Measurements from ENCODE around the gene GIMAP2. TPM values are rescaled to one million over a fixed set of nuclear protein-coding genes. Genes with fewer than 3 reads are reported as not detected.
"Not testable (repeated sequence)": the region's sequence is repeated elsewhere in the genome, so short reads cannot be mapped to it uniquely, and the experiment has no call there.

GIMAP2 gene
- total RNA-seq = 10 to 100 TPM; 38.8 to 44.1 TPM

DNA sequence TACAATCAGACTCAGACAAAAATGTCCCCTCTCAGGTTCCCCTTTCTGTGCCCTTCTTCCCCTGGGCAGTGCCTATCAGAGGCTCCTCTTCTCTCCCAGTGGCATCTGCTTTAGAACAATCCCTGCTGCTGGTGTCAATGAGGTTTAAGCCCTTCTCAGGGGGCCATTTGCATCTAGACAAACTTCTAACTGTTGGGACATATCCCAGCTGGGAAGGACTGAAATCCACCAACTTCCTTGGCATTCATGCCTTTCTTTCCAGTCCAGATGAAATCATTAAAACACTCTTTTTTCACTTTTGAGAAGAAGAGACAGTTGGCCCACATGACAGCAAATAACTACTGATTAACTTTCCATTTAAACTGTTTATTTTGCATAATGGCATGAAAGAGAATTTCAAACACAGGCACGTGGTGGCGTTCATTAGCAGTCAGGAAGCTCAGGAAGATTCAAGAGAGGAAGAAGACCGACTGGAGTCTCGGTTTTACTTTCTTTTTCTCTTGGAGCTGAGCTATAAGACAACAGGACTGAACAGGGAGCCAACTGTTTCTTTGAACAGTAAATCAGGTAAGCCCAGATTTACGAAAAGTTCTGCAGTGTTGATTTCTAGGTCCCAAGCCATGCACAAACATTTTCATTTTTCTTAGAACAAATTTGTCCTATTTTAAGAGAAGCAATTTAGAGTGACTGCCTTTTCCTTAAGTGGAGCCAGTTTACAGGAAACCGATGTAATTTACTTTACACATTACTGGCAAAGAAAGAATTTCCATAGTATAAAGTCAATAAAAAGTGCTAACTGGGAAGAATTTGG, at the start of gene GIMAP2:
Gene GIMAP2 (plus strand): TSS at position 488 of the 811 bp plus-strand sequence. CDS start 1,354 bp downstream, outside the sequence.
- Mint-ChIP-seq H3K36me3 (peaks cover 64% of the 10 kb centered on the region), H3K4me3 (peak within 1 kb of the TSS; percentile 98), H3K9me3 (peaks cover 39% of the 10 kb centered on the region), H3K27me3 (no peaks in the 10 kb centered on the region), H3K4me1 (ENCODE audit: low read depth) (peaks cover 77% of the 10 kb centered on the region), H3K27ac (peak within 1 kb of the TSS; percentile 99)
- DNase-seq = peak; percentile 40
- ChIA-PET CTCF (interaction anchor here (0.6 to 2.1 kb wide), 12 partner anchors 14 to 238 kb away, joined by 3 to 12 read pairs (median 3); partner anchors contain the start of genes GIMAP1 and GIMAP5), POLR2A (interaction anchor here (0.9 to 3.3 kb wide), 14 partner anchors 17 to 239 kb away, joined by 3 to 19 read pairs (median 4); partner anchors contain the start of genes GIMAP1, GIMAP4, GIMAP5 and GIMAP6)
- intact Hi-C loops (cut with micrococcal nuclease) = loop anchor here (1.0 to 2.0 kb wide), 5 partner anchors 17 to 237 kb away; partner anchors contain the start of genes GIMAP1 and GIMAP7

- Mint-ChIP-seq H3K27ac (no peak overlapping the region), H3K4me1 (ENCODE audit: low read depth) (peaks cover 35% of the 10 kb centered on the region), H3K36me3 (peaks cover 28% of the 10 kb centered on the region), H3K9me3 (peaks cover 34% of the 10 kb centered on the region), H3K4me3 (no peak overlapping the region), H3K27me3 (no peaks in the 10 kb centered on the region)
- DNase-seq = no peak
- ChIA-PET POLR2A (no interaction called here), CTCF (no interaction called here)
- intact Hi-C loops (cut with micrococcal nuclease) = no loop called here
Observed at GRCh38 chr7:150641854-150642253, 43.7 kb upstream of the GIMAP2 start.

DNA sequence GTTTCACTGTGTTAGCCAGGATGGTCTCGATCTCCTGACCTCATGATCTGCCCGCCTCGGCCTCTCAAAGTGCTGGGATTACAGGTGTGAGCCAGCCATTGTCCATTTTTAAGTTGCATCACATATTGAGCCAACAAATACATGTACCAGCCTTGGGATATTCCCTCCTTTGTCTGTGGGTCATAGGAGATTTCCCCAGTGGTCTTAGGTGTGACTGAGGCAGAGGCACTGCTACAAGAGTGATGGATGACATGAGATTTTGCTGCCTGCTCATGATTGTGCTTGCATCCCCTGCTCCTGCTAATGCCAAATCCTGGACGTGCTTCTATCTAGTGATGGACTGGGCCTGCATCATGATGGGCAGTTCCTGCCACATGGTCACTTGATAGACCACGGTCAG, 42.6 kb upstream of the GIMAP2 start:
- ChIA-PET POLR2A (no interaction called here), CTCF (no interaction called here)
- no peaks in the 10 kb centered on the region for H3K27me3 Mint-ChIP-seq
- peaks cover 20% of the 10 kb centered on the region for H3K36me3 Mint-ChIP-seq
- H3K4me1 Mint-ChIP-seq (ENCODE audit: low read depth) = peaks cover 27% of the 10 kb centered on the region
- peaks cover 31% of the 10 kb centered on the region for H3K9me3 Mint-ChIP-seq
- no peak for DNase-seq
- no peak overlapping the region for H3K27ac Mint-ChIP-seq
- intact Hi-C loops (cut with micrococcal nuclease) = no loop called here
- H3K4me3 Mint-ChIP-seq = no peak overlapping the region

- H3K27ac Mint-ChIP-seq = peak overlapping the region; percentile 3
- peaks cover 41% of the 10 kb centered on the region for H3K4me1 Mint-ChIP-seq (ENCODE audit: low read depth)
- ChIA-PET POLR2A (no interaction called here), CTCF (no interaction called here)
- intact Hi-C loops (cut with micrococcal nuclease) = no loop called here
- no peaks in the 10 kb centered on the region for H3K27me3 Mint-ChIP-seq
- H3K36me3 Mint-ChIP-seq = peaks cover 6% of the 10 kb centered on the region
- peaks cover 17% of the 10 kb centered on the region for H3K9me3 Mint-ChIP-seq
- DNase-seq = no peak
- no peak overlapping the region for H3K4me3 Mint-ChIP-seq
Observed at GRCh38 chr7:150645259-150646020, 40.1 kb upstream of the GIMAP2 start.

- H3K27ac Mint-ChIP-seq = peak overlapping the region; percentile 48
- ChIA-PET POLR2A (no interaction called here), CTCF (no interaction called here)
- intact Hi-C loops (cut with micrococcal nuclease) = loop anchor here (2.0 kb wide), 1 partner anchor 14 kb away; no protein-coding TSS in a partner anchor
- peaks cover 30% of the 10 kb centered on the region for H3K4me1 Mint-ChIP-seq (ENCODE audit: low read depth)
- DNase-seq = no peak
- peaks cover 8% of the 10 kb centered on the region for H3K36me3 Mint-ChIP-seq
- no peak overlapping the region for H3K4me3 Mint-ChIP-seq
- peaks cover 24% of the 10 kb centered on the region for H3K9me3 Mint-ChIP-seq
- H3K27me3 Mint-ChIP-seq = no peaks in the 10 kb centered on the region
Observed at GRCh38 chr7:150648353-150649079, 37.0 kb upstream of the GIMAP2 start.

DNA sequence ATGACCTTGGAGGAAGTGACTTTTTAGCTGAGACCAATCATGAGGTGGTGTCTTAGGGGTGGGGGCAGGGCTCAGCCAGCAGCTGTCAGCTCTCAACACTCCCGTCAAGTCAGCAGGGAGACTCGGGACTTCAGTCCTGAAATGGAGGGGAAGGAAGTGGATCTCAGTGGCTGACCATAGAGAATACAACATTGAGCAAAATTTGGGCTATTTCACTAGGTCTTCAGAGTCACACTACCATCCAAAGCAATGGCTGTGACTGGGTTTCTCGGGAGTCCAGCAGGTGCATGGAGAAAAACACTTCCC, 36.5 kb upstream of the GIMAP2 start:
- CTCF ChIA-PET = no interaction called here
- no peak for DNase-seq
- intact Hi-C loops (cut with micrococcal nuclease) = loop anchor here (2.0 kb wide), 1 partner anchor 14 kb away; no protein-coding TSS in a partner anchor
- no peak overlapping the region for H3K4me3 Mint-ChIP-seq
- no peaks in the 10 kb centered on the region for H3K27me3 Mint-ChIP-seq
- peaks cover 35% of the 10 kb centered on the region for H3K4me1 Mint-ChIP-seq (ENCODE audit: low read depth)
- peaks cover 24% of the 10 kb centered on the region for H3K9me3 Mint-ChIP-seq
- POLR2A ChIA-PET = no interaction called here
- H3K27ac Mint-ChIP-seq = peak overlapping the region; percentile 48
- peaks cover 9% of the 10 kb centered on the region for H3K36me3 Mint-ChIP-seq

DNA sequence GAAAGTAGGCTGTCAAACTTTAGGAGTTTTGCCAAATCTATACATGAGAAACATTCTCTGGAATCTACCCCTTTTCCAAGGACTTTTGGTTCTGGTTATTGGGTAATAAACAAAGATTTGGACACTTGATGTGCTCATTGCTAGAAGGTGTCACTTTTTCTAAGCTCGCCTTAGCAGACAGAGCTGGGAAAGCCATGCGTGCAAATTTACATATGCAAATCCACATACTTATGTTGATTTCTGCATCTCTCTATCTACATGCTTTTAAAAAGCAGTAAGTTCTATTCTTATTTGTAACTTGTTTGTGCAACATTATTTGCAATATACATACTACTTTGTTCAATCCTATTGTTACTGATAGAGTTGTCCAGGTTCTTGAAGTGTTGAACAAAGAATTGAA, 30.8 kb upstream of the GIMAP2 start:
- Mint-ChIP-seq H3K27ac (no peak overlapping the region), H3K4me1 (ENCODE audit: low read depth) (peaks cover 15% of the 10 kb centered on the region), H3K27me3 (no peaks in the 10 kb centered on the region), H3K4me3 (no peak overlapping the region), H3K9me3 (peaks cover 18% of the 10 kb centered on the region), H3K36me3 (peaks cover 3% of the 10 kb centered on the region)
- ChIA-PET CTCF (no interaction called here), POLR2A (no interaction called here)
- intact Hi-C loops (cut with micrococcal nuclease) = no loop called here
- DNase-seq = no peak

DNA sequence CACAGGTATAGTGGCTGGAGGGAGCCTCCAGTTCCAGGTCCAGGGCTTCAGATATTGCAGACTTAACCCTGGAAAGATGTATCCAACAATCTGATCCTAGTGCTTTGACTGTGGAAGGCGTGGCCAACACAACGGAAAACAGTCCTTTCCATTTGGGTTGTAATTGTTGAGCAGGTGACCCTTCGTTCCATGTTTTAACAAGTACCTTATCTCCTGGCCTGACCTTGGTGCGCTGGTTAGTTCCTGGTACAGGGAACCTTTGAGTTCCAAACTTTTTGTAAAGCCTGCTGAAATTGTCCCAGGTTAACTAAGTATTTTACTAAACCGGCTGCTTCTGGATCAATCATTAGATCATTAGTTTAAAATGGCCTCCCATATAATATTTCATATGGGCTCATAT, 29.5 kb upstream of the GIMAP2 start:
- H3K4me1 Mint-ChIP-seq (ENCODE audit: low read depth) = peaks cover 22% of the 10 kb centered on the region

DNA sequence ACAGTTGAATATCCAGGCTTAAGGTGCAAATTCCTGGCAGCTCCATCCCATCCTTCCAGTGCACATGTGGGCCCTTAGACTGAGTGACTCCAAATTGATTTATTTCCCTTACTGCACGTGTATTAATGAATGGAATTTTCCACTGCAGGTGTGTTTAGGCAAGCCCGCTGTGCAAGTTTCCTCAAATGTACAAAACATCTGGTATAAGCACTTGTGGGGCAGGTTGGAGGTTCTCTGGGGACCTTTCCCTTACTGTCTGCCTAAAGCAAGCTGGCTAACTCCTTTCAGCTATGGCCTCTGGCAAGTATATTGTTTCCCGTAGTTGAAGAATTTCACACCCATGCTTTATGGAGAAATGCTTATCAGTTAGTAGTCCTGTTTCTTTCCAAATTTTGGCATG, 28.0 kb upstream of the GIMAP2 start:
- POLR2A ChIA-PET = no interaction called here
- intact Hi-C loops (cut with micrococcal nuclease) = no loop called here
- H3K4me3 Mint-ChIP-seq = no peak overlapping the region

More for the DNA sequence above, 29.5 kb upstream of the GIMAP2 start:
- CTCF ChIA-PET = interaction anchor here (0.7 kb wide), 1 partner anchor 95 kb away, joined by 3 read pairs; no protein-coding TSS in a partner anchor
- POLR2A ChIA-PET = no interaction called here
- H3K36me3 Mint-ChIP-seq = peaks cover 5% of the 10 kb centered on the region
- H3K4me3 Mint-ChIP-seq = no peak overlapping the region
- intact Hi-C loops (cut with micrococcal nuclease) = no loop called here
- no peak overlapping the region for H3K27ac Mint-ChIP-seq
- peaks cover 19% of the 10 kb centered on the region for H3K9me3 Mint-ChIP-seq
- H3K27me3 Mint-ChIP-seq = no peaks in the 10 kb centered on the region
- no peak for DNase-seq

GRCh38 chr7:150660939-150661613, 24.4 kb upstream of the GIMAP2 start:
- no peaks in the 10 kb centered on the region for H3K27me3 Mint-ChIP-seq
- peaks cover 10% of the 10 kb centered on the region for H3K9me3 Mint-ChIP-seq
- peaks cover 56% of the 10 kb centered on the region for H3K4me1 Mint-ChIP-seq (ENCODE audit: low read depth)
- peak overlapping the region; percentile 16 for H3K27ac Mint-ChIP-seq
- no peak for DNase-seq
- ChIA-PET POLR2A (interaction anchor here (0.9 kb wide), 1 partner anchor 25 kb away, joined by 4 read pairs; no protein-coding TSS in a partner anchor), CTCF (interaction anchor here (1.1 kb wide), 1 partner anchor 29 kb away, joined by 3 read pairs; the partner anchor contains the start of gene GIMAP6)
- no peak overlapping the region for H3K4me3 Mint-ChIP-seq
- intact Hi-C loops (cut with micrococcal nuclease) = no loop called here
- peaks cover 2% of the 10 kb centered on the region for H3K36me3 Mint-ChIP-seq

More for the DNA sequence above, 28.0 kb upstream of the GIMAP2 start:
- DNase-seq = no peak
- no peaks in the 10 kb centered on the region for H3K27me3 Mint-ChIP-seq
- CTCF ChIA-PET = interaction anchor here (0.5 kb wide), 1 partner anchor 86 kb away, joined by 3 read pairs; no protein-coding TSS in a partner anchor
- peaks cover 10% of the 10 kb centered on the region for H3K9me3 Mint-ChIP-seq
- peaks cover 3% of the 10 kb centered on the region for H3K36me3 Mint-ChIP-seq
- peaks cover 32% of the 10 kb centered on the region for H3K4me1 Mint-ChIP-seq (ENCODE audit: low read depth)
- peak overlapping the region; percentile 68 for H3K27ac Mint-ChIP-seq

- H3K36me3 Mint-ChIP-seq, POLR2A ChIA-PET, H3K4me3 Mint-ChIP-seq, H3K9me3 Mint-ChIP-seq, H3K27me3 Mint-ChIP-seq, DNase-seq: not testable (repeated sequence)
- Mint-ChIP-seq H3K27ac (peak overlapping the region; percentile 72), H3K4me1 (ENCODE audit: low read depth) (peaks cover 69% of the 10 kb centered on the region)
- intact Hi-C loops (cut with micrococcal nuclease) = loop anchor here (2.0 kb wide), 1 partner anchor 14 kb away; no protein-coding TSS in a partner anchor
- CTCF ChIA-PET = interaction anchor here (0.9 kb wide), 1 partner anchor 214 kb away, joined by 3 read pairs; no protein-coding TSS in a partner anchor
Observed at GRCh38 chr7:150662821-150663220, 22.7 kb upstream of the GIMAP2 start.
